Memory B cell (primary cell): Measurements from ENCODE around the gene MAGIX.
"Not testable (repeated sequence)": the region's sequence is repeated elsewhere in the genome, so short reads cannot be mapped to it uniquely, and the experiment has no call there.

ENCODE experiments used
- ATAC-seq: fragments of 150-1000 bp; cut with Tn5 transposase; 2 replicates; pipeline ENCODE4 v1.10.0; 2021; ENCODE audit warnings: low read depth, mild to moderate bottlenecking, moderate library complexity
- DNase-seq, 2 donors: peaks; one replicate each; pipeline ENCODE4 v3.0.0; 2022; ENCODE audit warnings: low spot score in 2 of 2
- H3K27ac Mint-ChIP-seq: one replicate; pipeline ENCODE4 v1.8.0; 2022; ENCODE audit warnings: mild to moderate bottlenecking, moderate library complexity, mixed read lengths
- H3K27me3 Mint-ChIP-seq: one replicate; pipeline ENCODE4 v1.8.0; 2022; ENCODE audit warnings: mixed read lengths
- H3K36me3 Mint-ChIP-seq: one replicate; pipeline ENCODE4 v1.8.0; 2022; ENCODE audit warnings: mild to moderate bottlenecking, mixed read lengths
- H3K4me1 Mint-ChIP-seq: one replicate; pipeline ENCODE4 v1.8.0; 2022; ENCODE audit warnings: mixed read lengths
- H3K4me3 Mint-ChIP-seq: one replicate; pipeline ENCODE4 v1.8.0; 2022; ENCODE audit warnings: mild to moderate bottlenecking, moderate library complexity, mixed read lengths
- H3K9me3 Mint-ChIP-seq: one replicate; pipeline ENCODE4 v1.8.0; 2022; ENCODE audit warnings: mixed read lengths

Gene MAGIX

GRCh38 chrX:49162620-49163019 lies at the start of gene MAGIX:
TSS of gene MAGIX (plus strand) at chrX:49162758. CDS start at chrX:49162890, 132 bp downstream.
- ATAC-seq: no peak
- Mint-ChIP-seq H3K4me3 (peak within 1 kb of the TSS; percentile 85), H3K27me3 (no peaks in the 10 kb centered on the region), H3K27ac (peak within 1 kb of the TSS; percentile 71), H3K4me1 (peaks cover 14% of the 10 kb centered on the region), H3K9me3 (no peaks in the 10 kb centered on the region), H3K36me3 (no peaks in the 10 kb centered on the region)
- DNase-seq: no peak

- no peak for DNase-seq
- Mint-ChIP-seq H3K27me3 (no peaks in the 10 kb centered on the region), H3K27ac (no peak overlapping the region), H3K4me1 (peaks cover 11% of the 10 kb centered on the region), H3K4me3 (no peak overlapping the region), H3K36me3 (peaks cover 23% of the 10 kb centered on the region), H3K9me3 (no peaks in the 10 kb centered on the region)
- ATAC-seq: no peak
Measured at GRCh38 chrX:49116076-49116475, 46.5 kb upstream of the MAGIX start.

GRCh38 chrX:49116716-49117115 lies 45.8 kb upstream of the MAGIX start:
- no peak overlapping the region for H3K27ac Mint-ChIP-seq
- ATAC-seq: no peak
- H3K36me3 Mint-ChIP-seq: peaks cover 25% of the 10 kb centered on the region
- no peaks in the 10 kb centered on the region for H3K9me3 Mint-ChIP-seq
- peaks cover 15% of the 10 kb centered on the region for H3K4me1 Mint-ChIP-seq
- no peak overlapping the region for H3K4me3 Mint-ChIP-seq
- H3K27me3 Mint-ChIP-seq: no peaks in the 10 kb centered on the region
- DNase-seq: no peak

GRCh38 chrX:49117581-49117980 lies 45.0 kb upstream of the MAGIX start:
- Mint-ChIP-seq H3K36me3 (peaks cover 26% of the 10 kb centered on the region), H3K27ac (peak overlapping the region; percentile 81), H3K9me3 (no peaks in the 10 kb centered on the region), H3K4me3 (peak overlapping the region; percentile 47), H3K27me3 (no peaks in the 10 kb centered on the region), H3K4me1 (peaks cover 18% of the 10 kb centered on the region)
- ATAC-seq: no peak
- no peak for DNase-seq

GRCh38 chrX:49120091-49120490 lies 42.5 kb upstream of the MAGIX start:
- Mint-ChIP-seq H3K4me1 (peaks cover 23% of the 10 kb centered on the region), H3K36me3 (peaks cover 26% of the 10 kb centered on the region), H3K9me3 (no peaks in the 10 kb centered on the region), H3K27ac (no peak overlapping the region), H3K27me3 (no peaks in the 10 kb centered on the region), H3K4me3 (no peak overlapping the region)
- DNase-seq (no peak), ATAC-seq (no peak)

GRCh38 chrX:49122499-49122898 lies 40.1 kb upstream of the MAGIX start:
- Mint-ChIP-seq H3K27ac (peak overlapping the region; percentile 97), H3K4me1 (peaks cover 22% of the 10 kb centered on the region), H3K36me3 (peaks cover 17% of the 10 kb centered on the region), H3K9me3 (no peaks in the 10 kb centered on the region), H3K27me3 (no peaks in the 10 kb centered on the region), H3K4me3 (peak overlapping the region; percentile 96)
- no peak for ATAC-seq
- no peak for DNase-seq

GRCh38 chrX:49127742-49128258 lies 34.8 kb upstream of the MAGIX start:
- H3K4me3 Mint-ChIP-seq, H3K27me3 Mint-ChIP-seq, ATAC-seq, H3K36me3 Mint-ChIP-seq, H3K27ac Mint-ChIP-seq, DNase-seq, H3K4me1 Mint-ChIP-seq, H3K9me3 Mint-ChIP-seq: not testable (repeated sequence)

- DNase-seq (no peak), ATAC-seq (peak; percentile 83)
- Mint-ChIP-seq H3K27me3 (no peaks in the 10 kb centered on the region), H3K27ac (no peak overlapping the region), H3K36me3 (no peaks in the 10 kb centered on the region), H3K4me1 (peaks cover 2% of the 10 kb centered on the region), H3K4me3 (no peak overlapping the region), H3K9me3 (no peaks in the 10 kb centered on the region)
Measured at GRCh38 chrX:49129427-49129826, 33.1 kb upstream of the MAGIX start.

GRCh38 chrX:49132275-49132674 lies 30.3 kb upstream of the MAGIX start:
- not testable (repeated sequence) for H3K4me3 Mint-ChIP-seq, H3K27ac Mint-ChIP-seq, ATAC-seq, H3K36me3 Mint-ChIP-seq, H3K4me1 Mint-ChIP-seq, H3K9me3 Mint-ChIP-seq, H3K27me3 Mint-ChIP-seq, DNase-seq

GRCh38 chrX:49133759-49134158 lies 28.8 kb upstream of the MAGIX start:
- no peak for ATAC-seq
- Mint-ChIP-seq H3K27ac (no peak overlapping the region), H3K4me3 (no peak overlapping the region), H3K9me3 (no peaks in the 10 kb centered on the region), H3K4me1 (peaks cover 2% of the 10 kb centered on the region), H3K27me3 (no peaks in the 10 kb centered on the region), H3K36me3 (peaks cover 5% of the 10 kb centered on the region)
- no peak for DNase-seq

- DNase-seq: no peak
- Mint-ChIP-seq H3K4me3 (no peak overlapping the region), H3K9me3 (no peaks in the 10 kb centered on the region), H3K36me3 (peaks cover 8% of the 10 kb centered on the region), H3K4me1 (no peaks in the 10 kb centered on the region), H3K27me3 (no peaks in the 10 kb centered on the region), H3K27ac (no peak overlapping the region)
- no peak for ATAC-seq
Measured at GRCh38 chrX:49137492-49137891, 25.1 kb upstream of the MAGIX start.

GRCh38 chrX:49139713-49140112 lies 22.8 kb upstream of the MAGIX start:
- H3K36me3 Mint-ChIP-seq: peaks cover 10% of the 10 kb centered on the region

GRCh38 chrX:49142264-49142663 lies 20.3 kb upstream of the MAGIX start:
- not testable (repeated sequence) for H3K27ac Mint-ChIP-seq, H3K4me1 Mint-ChIP-seq, ATAC-seq, H3K9me3 Mint-ChIP-seq, H3K36me3 Mint-ChIP-seq, H3K4me3 Mint-ChIP-seq, DNase-seq, H3K27me3 Mint-ChIP-seq

More at GRCh38 chrX:49139713-49140112, 22.8 kb upstream of the MAGIX start:
- no peak for DNase-seq
- Mint-ChIP-seq H3K27me3 (no peaks in the 10 kb centered on the region), H3K4me1 (no peaks in the 10 kb centered on the region), H3K4me3 (no peak overlapping the region), H3K27ac (no peak overlapping the region), H3K9me3 (no peaks in the 10 kb centered on the region)
- no peak for ATAC-seq

- H3K9me3 Mint-ChIP-seq, ATAC-seq, DNase-seq, H3K4me3 Mint-ChIP-seq, H3K27ac Mint-ChIP-seq, H3K4me1 Mint-ChIP-seq, H3K27me3 Mint-ChIP-seq, H3K36me3 Mint-ChIP-seq: not testable (repeated sequence)
Measured at GRCh38 chrX:49143154-49143553, 19.4 kb upstream of the MAGIX start.

GRCh38 chrX:49147282-49147681 lies 15.3 kb upstream of the MAGIX start:
- DNase-seq: no peak
- H3K27me3 Mint-ChIP-seq: no peaks in the 10 kb centered on the region

More at GRCh38 chrX:49147282-49147681, 15.3 kb upstream of the MAGIX start:
- Mint-ChIP-seq H3K36me3 (peaks cover 5% of the 10 kb centered on the region), H3K9me3 (no peaks in the 10 kb centered on the region), H3K27ac (no peak overlapping the region), H3K4me1 (no peaks in the 10 kb centered on the region), H3K4me3 (no peak overlapping the region)
- ATAC-seq: no peak
